ENCODE measurements around the gene FXYD6.

GRCh38 chr11:117860139-117860538 is 16.3 kb downstream of the FXYD6 start:
- TF ChIP-seq CTCF (IDR thresholded peaks at IDR 0.05) (no peak), POLR2A (IDR thresholded peaks at IDR 0.05) (no peak), EP300 (IDR thresholded peaks at IDR 0.05) (no peak), POLR2AphosphoS5 (IDR thresholded peaks at IDR 0.05) (no peak)
